ENCODE measurements around the gene NACA. TPM values are rescaled to one million over a fixed set of nuclear protein-coding genes. Genes with fewer than 3 reads are reported as not detected.

NACA gene
- total and polyA plus RNA-seq, 7 donors = 1,056 to 2,405 (median 1,536) TPM

DNA sequence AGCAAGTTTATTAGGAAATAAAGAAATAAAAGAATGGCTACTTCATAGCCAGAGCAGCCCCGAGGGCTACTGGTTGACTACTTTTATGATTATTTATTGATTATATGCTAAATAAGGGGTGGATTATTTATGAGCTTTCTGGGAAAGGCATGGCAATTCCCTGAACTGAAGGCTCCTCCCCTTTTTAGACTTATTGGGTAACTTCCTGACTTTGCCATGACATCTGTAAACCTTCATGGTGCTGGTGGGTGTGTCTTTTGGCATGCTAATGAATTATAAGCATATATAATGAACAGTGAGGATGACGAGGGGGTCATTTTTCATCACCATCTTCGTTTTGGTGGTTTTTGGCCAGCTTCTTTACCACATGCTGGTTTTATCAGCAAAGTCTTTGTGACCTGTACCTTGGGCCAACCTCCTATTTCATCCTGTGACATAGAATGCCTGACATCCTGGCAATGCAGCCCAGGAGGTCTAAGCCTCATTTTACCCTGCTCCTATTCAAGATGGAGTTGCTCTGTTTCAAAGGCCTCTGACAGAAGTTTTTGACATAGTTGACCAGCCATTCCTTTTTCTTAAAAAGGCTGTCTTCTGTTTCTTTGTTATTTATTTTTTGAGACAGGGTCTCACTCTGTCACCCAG lies 26.0 kb downstream of the NACA start:
- Histone ChIP-seq H3K27me3 (no peaks in the 10 kb centered on the region), H3K9me3 (no peaks in the 10 kb centered on the region), H3K36me3 (no peaks in the 10 kb centered on the region), H3K4me3 (no peak overlapping the region), H3K4me1 (no peaks in the 10 kb centered on the region), H3K27ac (no peak overlapping the region)
- DNase-seq = no peak
- 70 to 80% methylated on average over 3 of the region's 3 CpGs for WGBS, 2 donors
- TF ChIP-seq POLR2AphosphoS5 (IDR thresholded peaks at IDR 0.05) (no peak), EP300 (IDR thresholded peaks at IDR 0.05) (no peak), POLR2A (IDR thresholded peaks at IDR 0.05) (no peak)
- TF ChIP-seq, protein P1, sequence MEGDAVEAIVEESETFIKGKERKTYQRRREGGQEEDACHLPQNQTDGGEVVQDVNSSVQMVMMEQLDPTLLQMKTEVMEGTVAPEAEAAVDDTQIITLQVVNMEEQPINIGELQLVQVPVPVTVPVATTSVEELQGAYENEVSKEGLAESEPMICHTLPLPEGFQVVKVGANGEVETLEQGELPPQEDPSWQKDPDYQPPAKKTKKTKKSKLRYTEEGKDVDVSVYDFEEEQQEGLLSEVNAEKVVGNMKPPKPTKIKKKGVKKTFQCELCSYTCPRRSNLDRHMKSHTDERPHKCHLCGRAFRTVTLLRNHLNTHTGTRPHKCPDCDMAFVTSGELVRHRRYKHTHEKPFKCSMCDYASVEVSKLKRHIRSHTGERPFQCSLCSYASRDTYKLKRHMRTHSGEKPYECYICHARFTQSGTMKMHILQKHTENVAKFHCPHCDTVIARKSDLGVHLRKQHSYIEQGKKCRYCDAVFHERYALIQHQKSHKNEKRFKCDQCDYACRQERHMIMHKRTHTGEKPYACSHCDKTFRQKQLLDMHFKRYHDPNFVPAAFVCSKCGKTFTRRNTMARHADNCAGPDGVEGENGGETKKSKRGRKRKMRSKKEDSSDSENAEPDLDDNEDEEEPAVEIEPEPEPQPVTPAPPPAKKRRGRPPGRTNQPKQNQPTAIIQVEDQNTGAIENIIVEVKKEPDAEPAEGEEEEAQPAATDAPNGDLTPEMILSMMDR (IDR thresholded peaks at IDR 0.05) = no peak
- intact Hi-C loops (cut with DNase I) = no loop called here

- TF ChIP-seq POLR2A (IDR thresholded peaks at IDR 0.05) = no peak
- TF ChIP-seq, protein P1 (IDR thresholded peaks at IDR 0.05) = no peak
- no peak for TF ChIP-seq EP300 (IDR thresholded peaks at IDR 0.05)
- no peak for TF ChIP-seq POLR2AphosphoS5 (IDR thresholded peaks at IDR 0.05)
- intact Hi-C loops (cut with DNase I) = no loop called here
- no peak for DNase-seq
Observed at GRCh38 chr12:56695327-56696101, 29.6 kb downstream of the NACA start.

DNA sequence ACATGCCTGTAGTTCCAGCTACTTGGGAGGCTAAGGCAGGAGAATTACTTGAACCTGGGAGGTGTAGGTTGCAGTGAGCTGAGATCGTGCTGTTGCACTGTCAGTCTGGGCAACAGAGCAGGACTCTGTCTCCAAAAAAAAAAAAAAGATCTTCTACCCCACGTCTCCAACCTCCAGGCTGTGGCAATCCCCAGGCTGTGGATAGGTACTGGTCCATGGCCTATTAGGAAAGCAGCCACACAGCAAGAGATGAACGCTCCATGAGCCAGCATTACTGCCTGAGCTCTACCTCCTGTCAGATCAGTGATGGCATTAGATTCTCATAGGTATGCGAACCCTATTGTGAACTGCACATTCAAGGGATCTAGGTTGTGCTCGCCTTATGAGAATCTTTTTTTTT lies 30.9 kb downstream of the NACA start:
- Histone ChIP-seq H3K4me3 (no peak overlapping the region), H3K36me3 (no peaks in the 10 kb centered on the region), H3K9me3 (no peaks in the 10 kb centered on the region), H3K4me1 (peaks cover 0 to 4% (median 3%) of the 10 kb centered on the region in 4 donors), H3K27ac (no peak overlapping the region), H3K27me3 (no peaks in the 10 kb centered on the region)
- intact Hi-C loops (cut with DNase I) = no loop called here
- no peak for DNase-seq
- TF ChIP-seq POLR2A (IDR thresholded peaks at IDR 0.05) (no peak), POLR2AphosphoS5 (IDR thresholded peaks at IDR 0.05) (no peak), EP300 (IDR thresholded peaks at IDR 0.05) (no peak)
- TF ChIP-seq, protein P1 (IDR thresholded peaks at IDR 0.05) = no peak
- 89 to 93% methylated on average over 5 of the region's 5 CpGs for WGBS, 2 donors

More at GRCh38 chr12:56695327-56696101, 29.6 kb downstream of the NACA start:
- H3K4me1 ChIP-seq = no peaks in the 10 kb centered on the region
- no peaks in the 10 kb centered on the region for H3K9me3 ChIP-seq
- no peaks in the 10 kb centered on the region for H3K36me3 ChIP-seq
- H3K27me3 ChIP-seq = no peaks in the 10 kb centered on the region
- no peak overlapping the region for H3K27ac ChIP-seq
- 85 to 89% methylated on average over 2 of the region's 2 CpGs for WGBS, 2 donors
- no peak overlapping the region for H3K4me3 ChIP-seq

DNA sequence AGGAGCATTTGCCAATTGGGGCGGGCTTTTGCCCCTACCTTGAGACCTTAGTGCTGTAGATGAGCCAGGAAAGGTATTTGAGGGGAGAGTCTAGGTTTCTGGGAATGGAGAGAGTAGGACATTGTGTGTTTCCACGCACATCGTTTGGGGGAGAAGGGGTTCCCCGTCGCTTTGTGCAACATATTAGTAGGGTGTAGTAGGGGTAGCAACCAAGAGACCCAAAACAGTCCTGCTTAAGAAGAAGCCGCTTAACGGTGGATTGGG lies 36.3 kb downstream of the NACA start:
- intact Hi-C loops (cut with DNase I) = loop anchor here (1.0 kb wide), 1 partner anchor 37 kb away; the partner anchor contains the start of gene NACA
- Histone ChIP-seq H3K4me1 (peaks cover 0 to 37% (median 33%) of the 10 kb centered on the region in 4 donors), H3K4me3 (peak overlapping the region; percentile 47 to 97 (median 74)), H3K9me3 (no peaks in the 10 kb centered on the region), H3K27me3 (no peaks in the 10 kb centered on the region), H3K27ac (peak overlapping the region; percentile 97 to 100 (median 98)), H3K36me3 (no peaks in the 10 kb centered on the region)
- TF ChIP-seq POLR2AphosphoS5 (IDR thresholded peaks at IDR 0.05) (no peak), EP300 (IDR thresholded peaks at IDR 0.05) (no peak), POLR2A (IDR thresholded peaks at IDR 0.05) (no peak)
- TF ChIP-seq, protein P1 (IDR thresholded peaks at IDR 0.05) = no peak
- WGBS, 2 donors = 3 to 5% methylated on average over 7 of the region's 7 CpGs
- DNase-seq = no peak
